Keratinocyte (primary cell): ENCODE data around the gene IGFBP6.

Experiments
- EZH2 ChIP-seq: IDR thresholded peaks from one replicate; pipeline ENCODE4 v1.6.1; 2012; ENCODE audit warnings: inconsistent platforms, mild to moderate bottlenecking, low read length, moderate library complexity
- TF ChIP-seq, protein P1 (sequence below), 3 experiments: IDR thresholded peaks in 1 of 3; conservative IDR thresholded peaks in 1 of 3; optimal IDR thresholded peaks in 1 of 3; 2 replicates in 2 of 3; 3 replicates in 1 of 3; pipeline versions ENCODE3 to v1.5.1; 2011; ENCODE audit warnings: low read length in 3 of 3, mild to moderate bottlenecking in 3 of 3, moderate library complexity in 2 of 3, control low read depth in 1 of 3, inconsistent platforms in 1 of 3; ENCODE audit not compliant: insufficient read depth in 2 of 3; ENCODE audit errors: extremely low read depth in 1 of 3

DNA sequence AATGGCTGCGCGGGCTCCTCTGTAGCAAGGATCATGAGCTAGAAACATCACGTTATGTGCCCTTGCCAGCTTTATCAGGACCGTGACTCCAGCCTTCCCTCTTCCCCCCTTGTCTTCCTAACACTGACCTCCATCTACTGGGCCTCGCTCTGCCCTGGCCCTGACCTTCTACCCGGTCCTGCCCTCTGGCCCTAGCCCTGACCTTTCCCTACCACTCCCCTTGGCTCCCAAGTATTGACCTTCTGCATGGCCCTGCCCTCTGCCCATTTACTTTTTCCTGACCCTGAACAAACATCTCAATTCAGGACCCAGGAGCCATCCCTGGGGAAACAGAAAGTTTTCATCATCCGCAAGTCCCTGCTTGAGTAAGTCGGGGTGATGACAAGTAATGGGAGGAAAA, 7.8 kb downstream of the IGFBP6 start:
- TF ChIP-seq, protein P1, sequence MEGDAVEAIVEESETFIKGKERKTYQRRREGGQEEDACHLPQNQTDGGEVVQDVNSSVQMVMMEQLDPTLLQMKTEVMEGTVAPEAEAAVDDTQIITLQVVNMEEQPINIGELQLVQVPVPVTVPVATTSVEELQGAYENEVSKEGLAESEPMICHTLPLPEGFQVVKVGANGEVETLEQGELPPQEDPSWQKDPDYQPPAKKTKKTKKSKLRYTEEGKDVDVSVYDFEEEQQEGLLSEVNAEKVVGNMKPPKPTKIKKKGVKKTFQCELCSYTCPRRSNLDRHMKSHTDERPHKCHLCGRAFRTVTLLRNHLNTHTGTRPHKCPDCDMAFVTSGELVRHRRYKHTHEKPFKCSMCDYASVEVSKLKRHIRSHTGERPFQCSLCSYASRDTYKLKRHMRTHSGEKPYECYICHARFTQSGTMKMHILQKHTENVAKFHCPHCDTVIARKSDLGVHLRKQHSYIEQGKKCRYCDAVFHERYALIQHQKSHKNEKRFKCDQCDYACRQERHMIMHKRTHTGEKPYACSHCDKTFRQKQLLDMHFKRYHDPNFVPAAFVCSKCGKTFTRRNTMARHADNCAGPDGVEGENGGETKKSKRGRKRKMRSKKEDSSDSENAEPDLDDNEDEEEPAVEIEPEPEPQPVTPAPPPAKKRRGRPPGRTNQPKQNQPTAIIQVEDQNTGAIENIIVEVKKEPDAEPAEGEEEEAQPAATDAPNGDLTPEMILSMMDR (optimal IDR thresholded peaks at IDR 0.05 in 1 of 3, IDR thresholded peaks at IDR 0.05 in 1 of 3, conservative IDR thresholded peaks at IDR 0.05 in 1 of 3; ENCODE audit: extremely low read depth in 1 of 3, insufficient read depth in 2 of 3, low read length in 3 of 3) = no peak
- no peak for TF ChIP-seq EZH2
